ENCODE results near the gene AGBL2.

DNA sequence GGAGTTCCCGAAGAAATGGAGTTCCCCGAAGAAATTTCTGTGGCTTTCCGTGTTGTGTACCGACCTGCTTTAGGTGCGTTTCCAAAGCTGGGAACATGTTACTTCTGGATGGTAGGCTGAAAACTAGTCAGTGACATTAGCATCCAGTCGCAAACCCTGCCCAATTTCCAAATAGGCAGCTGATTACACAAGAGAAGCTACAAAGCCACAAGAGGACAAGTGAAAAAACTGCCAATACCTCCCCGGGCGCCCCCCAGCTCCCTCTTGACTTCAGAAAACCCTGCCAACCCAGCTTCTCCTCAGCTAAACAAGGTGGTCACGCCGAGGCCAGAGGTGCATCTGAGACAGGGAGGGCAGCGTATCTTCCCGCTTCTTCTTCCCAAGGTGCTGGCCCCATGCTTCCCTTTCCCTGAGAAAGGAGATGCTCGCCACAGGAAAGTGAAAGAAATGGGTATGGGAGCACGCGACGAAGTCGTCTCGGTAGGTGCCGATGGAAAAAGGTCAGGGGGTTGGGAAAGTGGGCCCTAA, 551 bp downstream of the AGBL2 start:
- TF ChIP-seq, protein P1, sequence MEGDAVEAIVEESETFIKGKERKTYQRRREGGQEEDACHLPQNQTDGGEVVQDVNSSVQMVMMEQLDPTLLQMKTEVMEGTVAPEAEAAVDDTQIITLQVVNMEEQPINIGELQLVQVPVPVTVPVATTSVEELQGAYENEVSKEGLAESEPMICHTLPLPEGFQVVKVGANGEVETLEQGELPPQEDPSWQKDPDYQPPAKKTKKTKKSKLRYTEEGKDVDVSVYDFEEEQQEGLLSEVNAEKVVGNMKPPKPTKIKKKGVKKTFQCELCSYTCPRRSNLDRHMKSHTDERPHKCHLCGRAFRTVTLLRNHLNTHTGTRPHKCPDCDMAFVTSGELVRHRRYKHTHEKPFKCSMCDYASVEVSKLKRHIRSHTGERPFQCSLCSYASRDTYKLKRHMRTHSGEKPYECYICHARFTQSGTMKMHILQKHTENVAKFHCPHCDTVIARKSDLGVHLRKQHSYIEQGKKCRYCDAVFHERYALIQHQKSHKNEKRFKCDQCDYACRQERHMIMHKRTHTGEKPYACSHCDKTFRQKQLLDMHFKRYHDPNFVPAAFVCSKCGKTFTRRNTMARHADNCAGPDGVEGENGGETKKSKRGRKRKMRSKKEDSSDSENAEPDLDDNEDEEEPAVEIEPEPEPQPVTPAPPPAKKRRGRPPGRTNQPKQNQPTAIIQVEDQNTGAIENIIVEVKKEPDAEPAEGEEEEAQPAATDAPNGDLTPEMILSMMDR (IDR thresholded peaks at IDR 0.05): no peak
- TF ChIP-seq EP300 (IDR thresholded peaks at IDR 0.05; ENCODE audit: low read depth) (no peak), POLR2AphosphoS5 (IDR thresholded peaks at IDR 0.05) (no peak), POLR2A (IDR thresholded peaks at IDR 0.05) (no peak)
